ENCODE data around the gene MED23. TPM values are rescaled to one million over a fixed set of nuclear protein-coding genes. Genes with fewer than 3 reads are reported as not detected.

MED23 gene
- 10 to 100 TPM; 28.8 to 50.3 (median 36.7) TPM for total RNA-seq

GRCh38 chr6:131627724-131628682, at the start of gene MED23:
Gene MED23 (minus strand): TSS chr6:131628242. CDS start chr6:131628049, 193 bp downstream.
- Histone ChIP-seq H3K4me1 (peaks cover 0 to 8% (median 0%) of the 10 kb centered on the region in 4 donors), H3K27me3 (no peaks in the 10 kb centered on the region), H3K27ac (peak within 1 kb of the TSS; percentile 58 to 86 (median 75)), H3K36me3 (peaks cover 0 to 22% (median 0%) of the 10 kb centered on the region in 3 donors), H3K9me3 (no peaks in the 10 kb centered on the region), H3K4me3 (peak within 1 kb of the TSS; percentile 60 to 75 (median 68))
- peak; percentile 62 to 68 for TF ChIP-seq POLR2A (IDR thresholded peaks at IDR 0.05)
- TF ChIP-seq, protein P1, sequence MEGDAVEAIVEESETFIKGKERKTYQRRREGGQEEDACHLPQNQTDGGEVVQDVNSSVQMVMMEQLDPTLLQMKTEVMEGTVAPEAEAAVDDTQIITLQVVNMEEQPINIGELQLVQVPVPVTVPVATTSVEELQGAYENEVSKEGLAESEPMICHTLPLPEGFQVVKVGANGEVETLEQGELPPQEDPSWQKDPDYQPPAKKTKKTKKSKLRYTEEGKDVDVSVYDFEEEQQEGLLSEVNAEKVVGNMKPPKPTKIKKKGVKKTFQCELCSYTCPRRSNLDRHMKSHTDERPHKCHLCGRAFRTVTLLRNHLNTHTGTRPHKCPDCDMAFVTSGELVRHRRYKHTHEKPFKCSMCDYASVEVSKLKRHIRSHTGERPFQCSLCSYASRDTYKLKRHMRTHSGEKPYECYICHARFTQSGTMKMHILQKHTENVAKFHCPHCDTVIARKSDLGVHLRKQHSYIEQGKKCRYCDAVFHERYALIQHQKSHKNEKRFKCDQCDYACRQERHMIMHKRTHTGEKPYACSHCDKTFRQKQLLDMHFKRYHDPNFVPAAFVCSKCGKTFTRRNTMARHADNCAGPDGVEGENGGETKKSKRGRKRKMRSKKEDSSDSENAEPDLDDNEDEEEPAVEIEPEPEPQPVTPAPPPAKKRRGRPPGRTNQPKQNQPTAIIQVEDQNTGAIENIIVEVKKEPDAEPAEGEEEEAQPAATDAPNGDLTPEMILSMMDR (IDR thresholded peaks at IDR 0.05), result peak; percentile 78 to 96 (median 92)
- peak; percentile 89 to 98 (median 97) for DNase-seq

GRCh38 chr6:131673184-131673583, 45.1 kb upstream of the MED23 start:
- Histone ChIP-seq H3K4me3 (no peak overlapping the region), H3K36me3 (no peaks in the 10 kb centered on the region), H3K9me3 (no peaks in the 10 kb centered on the region), H3K27ac (no peak overlapping the region), H3K4me1 (no peaks in the 10 kb centered on the region), H3K27me3 (no peaks in the 10 kb centered on the region)
- TF ChIP-seq POLR2A (IDR thresholded peaks at IDR 0.05), result no peak
- TF ChIP-seq, protein P1 (IDR thresholded peaks at IDR 0.05), result no peak
- DNase-seq, result no peak

DNA sequence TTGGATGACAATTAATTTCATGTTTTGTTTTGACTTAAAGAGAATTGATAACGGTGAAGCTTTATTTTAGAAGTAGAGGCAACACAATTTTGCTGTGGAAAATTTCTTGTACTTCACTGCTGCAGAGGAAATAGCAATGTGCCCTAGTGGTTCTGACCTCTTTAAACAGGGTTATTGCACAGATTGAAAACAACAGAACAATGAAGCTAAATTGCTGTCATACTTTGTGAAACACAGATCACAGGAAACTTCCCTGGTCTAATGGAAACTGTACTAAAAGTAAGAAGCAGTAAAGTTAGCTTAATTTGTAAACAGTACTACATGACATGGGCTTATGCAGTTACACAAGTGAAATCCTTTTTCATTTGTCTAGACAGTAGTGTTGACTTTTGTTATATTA, 41.8 kb upstream of the MED23 start:
- Histone ChIP-seq H3K4me3 (no peak overlapping the region), H3K27me3 (no peaks in the 10 kb centered on the region), H3K9me3 (no peaks in the 10 kb centered on the region), H3K4me1 (no peaks in the 10 kb centered on the region), H3K36me3 (no peaks in the 10 kb centered on the region), H3K27ac (no peak overlapping the region)
- no peak for DNase-seq
- no peak for TF ChIP-seq POLR2A (IDR thresholded peaks at IDR 0.05)

GRCh38 chr6:131663578-131664165, 35.6 kb upstream of the MED23 start:
- H3K27me3 ChIP-seq, result no peaks in the 10 kb centered on the region
- H3K4me3 ChIP-seq, result no peak overlapping the region
- H3K27ac ChIP-seq, result no peak overlapping the region
- no peaks in the 10 kb centered on the region for H3K4me1 ChIP-seq
- TF ChIP-seq, protein P1 (IDR thresholded peaks at IDR 0.05), result no peak
- no peak for TF ChIP-seq POLR2A (IDR thresholded peaks at IDR 0.05)
- H3K36me3 ChIP-seq, result no peaks in the 10 kb centered on the region
- no peaks in the 10 kb centered on the region for H3K9me3 ChIP-seq
- DNase-seq, result no peak

DNA sequence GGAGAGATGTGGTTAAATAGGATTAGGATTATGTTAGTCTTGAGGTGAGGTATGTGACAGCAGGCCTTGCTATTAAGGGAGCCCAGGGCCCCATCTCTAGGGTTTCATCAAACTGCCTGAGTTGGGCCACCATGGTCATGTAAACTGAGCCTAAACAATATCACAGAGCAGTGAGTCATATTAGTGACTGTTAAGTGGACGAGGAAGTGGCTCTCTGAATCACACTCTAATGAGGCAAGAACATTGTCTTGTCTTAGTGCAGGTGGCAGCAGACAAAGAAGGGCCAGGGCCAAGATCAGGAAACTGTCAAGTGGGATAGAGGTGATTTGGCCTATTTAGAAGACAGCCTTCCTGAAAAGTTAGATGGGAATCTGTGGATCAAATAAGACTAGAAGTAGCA, 32.2 kb upstream of the MED23 start:
- Histone ChIP-seq H3K27me3 (no peaks in the 10 kb centered on the region), H3K27ac (no peak overlapping the region), H3K4me1 (no peaks in the 10 kb centered on the region), H3K4me3 (no peak overlapping the region), H3K9me3 (no peaks in the 10 kb centered on the region), H3K36me3 (peaks cover 0 to 2% (median 0%) of the 10 kb centered on the region in 3 donors)
- TF ChIP-seq, protein P1 (IDR thresholded peaks at IDR 0.05), result no peak
- TF ChIP-seq POLR2A (IDR thresholded peaks at IDR 0.05), result no peak
- DNase-seq, result no peak

- Histone ChIP-seq H3K9me3 (no peaks in the 10 kb centered on the region), H3K36me3 (peaks cover 0 to 8% (median 0%) of the 10 kb centered on the region in 3 donors), H3K4me3 (no peak overlapping the region), H3K4me1 (no peaks in the 10 kb centered on the region), H3K27ac (no peak overlapping the region), H3K27me3 (no peaks in the 10 kb centered on the region)
- no peak for DNase-seq
- TF ChIP-seq POLR2A (IDR thresholded peaks at IDR 0.05), result no peak
- TF ChIP-seq, protein P1 (IDR thresholded peaks at IDR 0.05), result no peak
Observed at GRCh38 chr6:131658287-131658686, 30.2 kb upstream of the MED23 start.

All from Peyer's patch (tissue), 4 donors.